ENCODE measurements around the gene MICAL2.

The MICAL2 gene

DNA sequence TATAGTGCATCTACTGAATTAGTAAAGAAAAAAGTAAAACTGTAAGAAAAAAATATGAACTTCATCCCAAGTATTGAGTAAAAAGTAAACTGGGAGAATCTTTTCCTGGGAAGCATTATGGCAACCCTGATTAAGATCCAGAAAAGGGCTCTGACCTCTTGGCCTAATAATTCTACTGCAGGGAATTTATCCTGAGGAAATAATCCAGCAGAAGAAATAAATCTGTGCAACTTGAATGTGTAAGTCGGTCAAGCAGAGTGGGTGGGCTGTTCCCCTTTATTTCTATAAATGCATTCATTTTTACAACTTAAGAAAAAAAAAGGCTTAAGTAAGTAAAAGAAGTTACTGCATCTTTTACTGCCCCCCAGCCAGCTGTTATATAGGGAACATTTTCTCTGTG lies 155.7 kb downstream of the MICAL2 start:
- Histone ChIP-seq H3K4me3 (ENCODE audit: low read length) (no peak overlapping the region), H3K4me2 (ENCODE audit: low read length) (no peak overlapping the region), H3K27ac (ENCODE audit: low read length) (no peak overlapping the region), H3K9me3 (ENCODE audit: insufficient read depth, low read length) (no peaks in the 10 kb centered on the region), H2AFZ (ENCODE audit: low read depth, low read length) (no peak overlapping the region), H3K27me3 (ENCODE audit: low read depth, low read length) (no peaks in the 10 kb centered on the region), H3K79me2 (ENCODE audit: low read length) (no peaks in the 10 kb centered on the region), H3K9ac (ENCODE audit: low read length) (no peak overlapping the region), H3K4me1 (ENCODE audit: low read length) (no peaks in the 10 kb centered on the region), H3K36me3 (replicated peaks; ENCODE audit: low read depth, low read length) (no peaks in the 10 kb centered on the region), H4K20me1 (ENCODE audit: insufficient read depth, low read length) (no peaks in the 10 kb centered on the region)
- TF ChIP-seq EZH2phosphoT487 (IDR thresholded peaks at IDR 0.05; ENCODE audit: low read depth) = no peak
- TF ChIP-seq, protein P1, sequence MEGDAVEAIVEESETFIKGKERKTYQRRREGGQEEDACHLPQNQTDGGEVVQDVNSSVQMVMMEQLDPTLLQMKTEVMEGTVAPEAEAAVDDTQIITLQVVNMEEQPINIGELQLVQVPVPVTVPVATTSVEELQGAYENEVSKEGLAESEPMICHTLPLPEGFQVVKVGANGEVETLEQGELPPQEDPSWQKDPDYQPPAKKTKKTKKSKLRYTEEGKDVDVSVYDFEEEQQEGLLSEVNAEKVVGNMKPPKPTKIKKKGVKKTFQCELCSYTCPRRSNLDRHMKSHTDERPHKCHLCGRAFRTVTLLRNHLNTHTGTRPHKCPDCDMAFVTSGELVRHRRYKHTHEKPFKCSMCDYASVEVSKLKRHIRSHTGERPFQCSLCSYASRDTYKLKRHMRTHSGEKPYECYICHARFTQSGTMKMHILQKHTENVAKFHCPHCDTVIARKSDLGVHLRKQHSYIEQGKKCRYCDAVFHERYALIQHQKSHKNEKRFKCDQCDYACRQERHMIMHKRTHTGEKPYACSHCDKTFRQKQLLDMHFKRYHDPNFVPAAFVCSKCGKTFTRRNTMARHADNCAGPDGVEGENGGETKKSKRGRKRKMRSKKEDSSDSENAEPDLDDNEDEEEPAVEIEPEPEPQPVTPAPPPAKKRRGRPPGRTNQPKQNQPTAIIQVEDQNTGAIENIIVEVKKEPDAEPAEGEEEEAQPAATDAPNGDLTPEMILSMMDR (IDR thresholded peaks at IDR 0.05; ENCODE audit: low read depth, low read length) = no peak

DNA sequence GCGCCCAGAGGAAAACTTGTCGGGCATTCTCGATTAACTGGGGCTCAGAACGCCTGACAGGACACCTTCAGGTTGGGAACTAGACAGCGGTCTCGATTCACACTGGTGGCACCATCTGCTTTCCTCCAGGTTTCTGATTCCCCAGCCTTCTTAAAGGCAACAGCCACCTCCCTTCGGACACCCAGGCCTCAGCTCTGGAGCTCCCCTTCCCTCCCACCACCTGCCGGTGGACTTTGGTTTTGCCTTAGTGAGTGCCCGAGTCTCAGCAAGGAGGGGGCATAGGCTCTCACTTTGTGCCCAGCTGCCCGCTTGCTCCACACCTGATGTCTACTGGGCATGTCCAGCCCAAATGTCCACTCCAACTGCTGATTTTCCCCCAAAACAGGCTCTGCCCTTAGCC lies 156.6 kb downstream of the MICAL2 start:
- no peaks in the 10 kb centered on the region for H3K36me3 ChIP-seq (replicated peaks; ENCODE audit: low read depth, low read length)
- no peaks in the 10 kb centered on the region for H3K27me3 ChIP-seq (ENCODE audit: low read depth, low read length)
- no peak overlapping the region for H3K9ac ChIP-seq (ENCODE audit: low read length)
- no peaks in the 10 kb centered on the region for H3K4me1 ChIP-seq (ENCODE audit: low read length)
- H3K4me3 ChIP-seq (ENCODE audit: low read length) = no peak overlapping the region
- H3K79me2 ChIP-seq (ENCODE audit: low read length) = no peaks in the 10 kb centered on the region
- no peaks in the 10 kb centered on the region for H3K9me3 ChIP-seq (ENCODE audit: insufficient read depth, low read length)
- H3K4me2 ChIP-seq (ENCODE audit: low read length) = no peak overlapping the region
- no peak overlapping the region for H3K27ac ChIP-seq (ENCODE audit: low read length)
- no peak overlapping the region for H2AFZ ChIP-seq (ENCODE audit: low read depth, low read length)
- TF ChIP-seq, protein P1 (IDR thresholded peaks at IDR 0.05; ENCODE audit: low read depth, low read length) = no peak
- TF ChIP-seq EZH2phosphoT487 (IDR thresholded peaks at IDR 0.05; ENCODE audit: low read depth) = no peak
- H4K20me1 ChIP-seq (ENCODE audit: insufficient read depth, low read length) = no peaks in the 10 kb centered on the region

DNA sequence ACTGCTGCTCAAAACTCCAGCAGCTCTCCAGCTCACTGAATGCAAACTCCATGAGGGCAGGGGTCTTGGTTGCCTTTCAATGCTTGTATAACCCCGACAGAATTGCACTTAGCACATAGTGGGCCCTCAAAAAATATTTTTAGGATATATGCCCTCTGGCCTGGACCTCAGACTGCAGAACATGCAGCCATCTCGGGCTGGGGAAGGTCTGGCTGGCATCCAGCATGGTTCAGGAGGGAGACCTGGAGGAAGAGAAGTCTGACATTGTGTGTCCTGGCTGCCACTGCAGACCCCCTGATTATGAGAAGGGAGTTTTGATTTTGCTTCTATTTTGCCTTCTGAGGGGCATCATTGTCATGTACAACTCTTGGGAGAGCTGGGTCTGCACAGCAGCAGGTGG lies 157.5 kb downstream of the MICAL2 start:
- Histone ChIP-seq H3K4me1 (ENCODE audit: low read length) (no peaks in the 10 kb centered on the region), H3K4me2 (ENCODE audit: low read length) (no peak overlapping the region), H3K27ac (ENCODE audit: low read length) (no peak overlapping the region), H3K36me3 (replicated peaks; ENCODE audit: low read depth, low read length) (no peaks in the 10 kb centered on the region), H3K27me3 (ENCODE audit: low read depth, low read length) (no peaks in the 10 kb centered on the region), H3K9ac (ENCODE audit: low read length) (no peak overlapping the region), H3K9me3 (ENCODE audit: insufficient read depth, low read length) (no peaks in the 10 kb centered on the region), H3K79me2 (ENCODE audit: low read length) (no peaks in the 10 kb centered on the region), H3K4me3 (ENCODE audit: low read length) (no peak overlapping the region), H2AFZ (ENCODE audit: low read depth, low read length) (no peak overlapping the region), H4K20me1 (ENCODE audit: insufficient read depth, low read length) (no peaks in the 10 kb centered on the region)
- TF ChIP-seq, protein P1 (IDR thresholded peaks at IDR 0.05; ENCODE audit: low read depth, low read length) = no peak
- no peak for TF ChIP-seq EZH2phosphoT487 (IDR thresholded peaks at IDR 0.05; ENCODE audit: low read depth)

DNA sequence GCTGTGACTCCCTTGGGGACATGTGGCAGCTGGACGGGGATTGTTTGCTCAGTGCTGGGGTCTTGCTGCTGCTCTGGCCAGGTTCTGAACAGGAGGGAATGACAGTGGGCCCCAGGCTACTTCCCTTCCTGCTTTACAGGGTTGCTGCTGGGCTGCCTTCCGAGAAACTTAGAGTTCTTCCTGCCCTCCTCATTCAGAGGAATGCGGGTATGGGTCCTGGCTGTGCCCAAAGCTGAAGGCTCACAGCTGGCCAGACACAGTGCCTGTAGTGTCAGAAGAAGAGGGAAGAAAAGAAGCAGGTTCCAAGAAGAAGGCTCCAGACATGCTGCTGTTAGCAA lies 158.7 kb downstream of the MICAL2 start:
- Histone ChIP-seq H2AFZ (ENCODE audit: low read depth, low read length) (no peak overlapping the region), H3K4me3 (ENCODE audit: low read length) (no peak overlapping the region), H3K36me3 (replicated peaks; ENCODE audit: low read depth, low read length) (no peaks in the 10 kb centered on the region), H3K79me2 (ENCODE audit: low read length) (no peaks in the 10 kb centered on the region), H3K27ac (ENCODE audit: low read length) (no peak overlapping the region), H3K9me3 (ENCODE audit: insufficient read depth, low read length) (no peaks in the 10 kb centered on the region), H3K9ac (ENCODE audit: low read length) (no peak overlapping the region), H3K27me3 (ENCODE audit: low read depth, low read length) (no peaks in the 10 kb centered on the region), H4K20me1 (ENCODE audit: insufficient read depth, low read length) (no peaks in the 10 kb centered on the region), H3K4me2 (ENCODE audit: low read length) (no peak overlapping the region), H3K4me1 (ENCODE audit: low read length) (no peaks in the 10 kb centered on the region)
- TF ChIP-seq EZH2phosphoT487 (IDR thresholded peaks at IDR 0.05; ENCODE audit: low read depth) = no peak
- TF ChIP-seq, protein P1 (IDR thresholded peaks at IDR 0.05; ENCODE audit: low read depth, low read length) = no peak
